ENCODE measurements around the gene HORMAD1.

- TF ChIP-seq, protein P1, sequence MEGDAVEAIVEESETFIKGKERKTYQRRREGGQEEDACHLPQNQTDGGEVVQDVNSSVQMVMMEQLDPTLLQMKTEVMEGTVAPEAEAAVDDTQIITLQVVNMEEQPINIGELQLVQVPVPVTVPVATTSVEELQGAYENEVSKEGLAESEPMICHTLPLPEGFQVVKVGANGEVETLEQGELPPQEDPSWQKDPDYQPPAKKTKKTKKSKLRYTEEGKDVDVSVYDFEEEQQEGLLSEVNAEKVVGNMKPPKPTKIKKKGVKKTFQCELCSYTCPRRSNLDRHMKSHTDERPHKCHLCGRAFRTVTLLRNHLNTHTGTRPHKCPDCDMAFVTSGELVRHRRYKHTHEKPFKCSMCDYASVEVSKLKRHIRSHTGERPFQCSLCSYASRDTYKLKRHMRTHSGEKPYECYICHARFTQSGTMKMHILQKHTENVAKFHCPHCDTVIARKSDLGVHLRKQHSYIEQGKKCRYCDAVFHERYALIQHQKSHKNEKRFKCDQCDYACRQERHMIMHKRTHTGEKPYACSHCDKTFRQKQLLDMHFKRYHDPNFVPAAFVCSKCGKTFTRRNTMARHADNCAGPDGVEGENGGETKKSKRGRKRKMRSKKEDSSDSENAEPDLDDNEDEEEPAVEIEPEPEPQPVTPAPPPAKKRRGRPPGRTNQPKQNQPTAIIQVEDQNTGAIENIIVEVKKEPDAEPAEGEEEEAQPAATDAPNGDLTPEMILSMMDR (tag by site-specific recombination; IDR thresholded peaks at IDR 0.05), result no peak
- TF ChIP-seq MYNN (tag by site-specific recombination; IDR thresholded peaks at IDR 0.05; ENCODE audit: borderline replicate concordance), result no peak
- no peak for TF ChIP-seq ZNF114 (tag by site-specific recombination; IDR thresholded peaks at IDR 0.05)
- TF ChIP-seq PRDM1 (tag by site-specific recombination; IDR thresholded peaks at IDR 0.05), result no peak
- no peak for TF ChIP-seq TCF7L2 (IDR thresholded peaks at IDR 0.05; ENCODE audit: borderline replicate concordance, low read depth, low read length)
- TF ChIP-seq ZNF121 (tag by site-specific recombination; IDR thresholded peaks at IDR 0.05), result no peak
- no peak for TF ChIP-seq ZNF274 (IDR thresholded peaks at IDR 0.05; ENCODE audit: low read length)
- TF ChIP-seq ZNF274 (tag by site-specific recombination; IDR thresholded peaks at IDR 0.05; ENCODE audit: borderline replicate concordance), result no peak
- TF ChIP-seq, protein P2, sequence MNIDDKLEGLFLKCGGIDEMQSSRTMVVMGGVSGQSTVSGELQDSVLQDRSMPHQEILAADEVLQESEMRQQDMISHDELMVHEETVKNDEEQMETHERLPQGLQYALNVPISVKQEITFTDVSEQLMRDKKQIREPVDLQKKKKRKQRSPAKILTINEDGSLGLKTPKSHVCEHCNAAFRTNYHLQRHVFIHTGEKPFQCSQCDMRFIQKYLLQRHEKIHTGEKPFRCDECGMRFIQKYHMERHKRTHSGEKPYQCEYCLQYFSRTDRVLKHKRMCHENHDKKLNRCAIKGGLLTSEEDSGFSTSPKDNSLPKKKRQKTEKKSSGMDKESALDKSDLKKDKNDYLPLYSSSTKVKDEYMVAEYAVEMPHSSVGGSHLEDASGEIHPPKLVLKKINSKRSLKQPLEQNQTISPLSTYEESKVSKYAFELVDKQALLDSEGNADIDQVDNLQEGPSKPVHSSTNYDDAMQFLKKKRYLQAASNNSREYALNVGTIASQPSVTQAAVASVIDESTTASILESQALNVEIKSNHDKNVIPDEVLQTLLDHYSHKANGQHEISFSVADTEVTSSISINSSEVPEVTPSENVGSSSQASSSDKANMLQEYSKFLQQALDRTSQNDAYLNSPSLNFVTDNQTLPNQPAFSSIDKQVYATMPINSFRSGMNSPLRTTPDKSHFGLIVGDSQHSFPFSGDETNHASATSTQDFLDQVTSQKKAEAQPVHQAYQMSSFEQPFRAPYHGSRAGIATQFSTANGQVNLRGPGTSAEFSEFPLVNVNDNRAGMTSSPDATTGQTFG (tag by site-specific recombination; IDR thresholded peaks at IDR 0.05; ENCODE audit: borderline replicate concordance), result no peak
These were observed 28.4 kb upstream of the HORMAD1 start for GRCh38 chr1:150748878-150749719.

Data from HEK293 (cell line).